Mesodermal cell (in vitro differentiated cells): Measurements from ENCODE around the gene TOMM22.

ENCODE experiments used
- H3K27ac ChIP-seq: 2 replicates; pipeline ENCODE4 v1.7.0; 2013; ENCODE audit warnings: mild to moderate bottlenecking, low read depth, low read length, moderate library complexity; ENCODE audit not compliant: severe bottlenecking
- H3K36me3 ChIP-seq: 2 replicates; pipeline ENCODE4 v1.7.1; 2013; ENCODE audit warnings: mild to moderate bottlenecking, low read length, moderate library complexity; ENCODE audit not compliant: control insufficient read depth, insufficient read depth
- H3K4me1 ChIP-seq: one replicate; pipeline ENCODE4 v1.7.1; 2013; ENCODE audit warnings: mild to moderate bottlenecking, low read length; ENCODE audit not compliant: insufficient read depth, control insufficient read depth, poor library complexity, severe bottlenecking
- H3K4me3 ChIP-seq: 2 replicates; pipeline ENCODE4 v1.7.0; 2013; ENCODE audit warnings: low read length, control low read depth, mild to moderate bottlenecking; ENCODE audit not compliant: insufficient read depth, poor library complexity, severe bottlenecking; ENCODE audit errors: extremely low read depth
- H3K9me3 ChIP-seq: 2 replicates; pipeline ENCODE4 v1.7.1; 2013; ENCODE audit warnings: mild to moderate bottlenecking, low read length, moderate library complexity; ENCODE audit not compliant: control insufficient read depth
- WGBS, 2 experiments: methylation state at CpG; one replicate each; pipeline ENCODE4 v1.1.5; 2013; ENCODE audit warnings: missing lambda C conversion rate in 2 of 2; ENCODE audit not compliant: insufficient coverage in 2 of 2; 5-methylcytosine and 5-hydroxymethylcytosine counted together

The TOMM22 gene

DNA sequence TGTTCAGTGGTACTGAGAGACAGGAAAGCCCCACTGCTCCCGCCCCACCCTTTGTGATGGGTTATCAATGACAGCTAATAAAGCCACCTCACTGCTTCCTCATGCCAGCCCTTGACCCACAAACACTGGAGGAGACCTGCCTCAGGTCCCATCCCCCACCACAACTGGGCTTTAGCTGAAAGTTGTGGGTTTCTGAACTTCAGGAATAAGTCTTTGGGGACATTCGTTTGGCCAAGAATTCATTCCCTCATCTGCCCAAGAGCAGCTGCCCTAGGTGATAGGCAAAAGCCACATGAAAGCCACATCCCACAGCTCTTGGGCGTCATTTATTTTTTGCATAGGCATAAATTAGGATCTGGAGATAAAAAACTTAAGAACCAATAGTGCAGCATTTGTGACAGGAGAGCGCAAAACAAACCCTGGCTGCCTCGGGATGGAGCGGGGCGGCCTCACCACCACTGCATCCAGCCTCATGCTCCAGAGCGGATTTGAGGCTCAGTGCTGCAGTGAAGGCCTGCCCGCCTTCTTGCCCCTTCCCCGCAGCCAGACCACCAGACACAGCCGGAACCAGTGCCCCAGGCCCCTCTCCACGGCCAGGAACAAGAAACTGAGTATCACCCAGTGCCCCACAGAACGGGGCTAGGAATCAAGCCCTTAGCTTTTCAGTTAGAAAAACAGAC lies 52.8 kb downstream of the TOMM22 start:
- no peak overlapping the region for H3K27ac ChIP-seq
- WGBS, 2 experiments, result 93 to 99% methylated on average over 7 to 10 of the region's 13 CpGs
- peaks cover 6% of the 10 kb centered on the region for H3K4me1 ChIP-seq
- H3K36me3 ChIP-seq, result peaks cover 88% of the 10 kb centered on the region
- no peak overlapping the region for H3K4me3 ChIP-seq
- no peaks in the 10 kb centered on the region for H3K9me3 ChIP-seq
